ENCODE measurements around the gene DYRK2.

DYRK2 gene

DNA sequence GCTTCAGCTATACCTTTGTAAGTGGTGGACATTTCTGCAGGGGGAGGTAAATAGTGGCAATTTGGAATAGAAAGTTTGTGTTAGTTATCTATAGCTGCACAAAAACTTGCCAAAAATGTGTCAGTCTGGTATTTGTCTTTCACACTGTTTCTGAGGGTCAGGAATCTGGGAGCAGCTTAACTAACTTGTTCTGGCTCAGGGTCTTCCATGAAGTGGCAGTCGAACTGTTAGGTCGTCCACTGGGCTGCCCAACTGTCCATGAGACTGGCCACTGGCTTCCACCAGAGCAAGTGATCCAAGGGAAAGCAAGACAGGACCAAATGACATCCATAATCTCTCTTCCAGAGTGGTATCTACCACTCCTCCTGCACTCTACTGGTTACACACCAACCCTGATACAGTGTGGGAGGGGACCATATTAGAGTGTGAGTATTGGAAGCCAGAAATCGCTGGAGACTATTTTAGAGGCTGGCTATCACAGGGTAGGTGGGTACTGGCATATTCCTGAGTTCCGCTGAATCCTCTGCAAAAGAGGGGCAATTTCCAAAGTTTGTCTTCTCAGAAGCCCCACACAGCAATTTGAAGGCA is 60.9 kb downstream of the DYRK2 start:
- DNase-seq = no peak

DNA sequence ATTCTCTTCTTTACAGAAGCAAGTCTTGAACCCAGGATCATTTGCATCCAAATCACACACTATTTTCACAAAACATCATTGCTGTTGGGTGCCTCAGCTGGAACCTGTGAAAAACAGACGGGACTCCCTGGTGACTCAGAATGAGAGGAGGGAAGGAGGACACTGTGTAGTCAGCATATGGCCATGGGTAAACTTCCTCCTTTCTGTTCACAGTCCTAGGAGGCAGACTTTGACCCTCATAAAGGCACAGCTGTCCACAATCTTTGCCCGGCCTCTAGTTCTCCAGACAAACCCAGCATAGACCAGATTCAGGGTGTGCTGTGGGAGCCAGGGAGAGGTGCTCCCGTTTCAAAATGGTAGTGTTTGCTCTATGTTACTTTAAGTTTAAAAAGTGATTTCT is 62.0 kb downstream of the DYRK2 start:
- no peak for DNase-seq

DNA sequence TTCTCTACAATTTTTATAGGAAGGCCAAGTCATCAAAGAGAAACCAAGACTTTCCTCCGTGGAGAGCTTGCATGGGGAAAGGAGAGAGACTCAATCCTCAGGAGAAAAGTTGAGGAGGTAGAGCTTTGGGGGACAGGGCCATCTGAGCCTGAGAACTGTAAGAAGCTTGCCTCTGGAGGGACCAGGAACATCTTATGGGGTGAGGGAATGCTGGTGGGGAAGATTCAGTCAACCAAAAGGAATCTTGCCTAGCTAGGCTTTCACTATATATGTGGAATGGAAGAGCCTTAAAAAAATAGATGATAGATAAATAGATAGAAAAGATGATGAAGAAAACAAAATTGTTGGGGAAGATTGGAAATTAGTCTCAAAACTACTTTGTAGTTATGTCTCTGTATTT is 63.5 kb downstream of the DYRK2 start:
- DNase-seq = no peak

DNA sequence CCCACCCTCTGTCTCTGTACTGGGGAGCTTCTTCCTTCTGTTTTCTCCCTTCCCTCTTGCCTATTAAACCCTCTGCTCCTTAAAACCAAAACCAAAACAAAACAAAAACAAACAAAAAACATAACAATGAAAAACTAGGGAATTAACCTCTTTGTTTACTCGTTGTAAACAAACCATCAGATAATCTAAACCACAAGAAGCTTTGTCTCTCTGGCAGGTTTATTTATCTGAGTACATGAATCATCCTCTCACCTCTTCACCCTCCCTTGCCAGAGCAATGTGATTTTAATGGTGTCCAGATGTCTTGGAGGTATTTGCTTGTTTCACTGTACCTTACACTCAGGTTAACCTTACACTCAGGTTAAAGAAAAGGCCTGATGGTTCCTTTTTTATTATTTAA is 66.1 kb downstream of the DYRK2 start:
- DNase-seq = no peak

Data from activated gamma-delta T cell (primary cell).